NOMO-1 treated with DMSO at 0.1 percent for 48 hours (cell line): ENCODE results near the gene KCNT1.

ENCODE experiments used
- DNase-seq: peaks from one replicate; lab custom pipeline; 2025; ENCODE audit not compliant: unreplicated experiment; lab: John Stamatoyannopoulos, UW

Gene KCNT1

DNA sequence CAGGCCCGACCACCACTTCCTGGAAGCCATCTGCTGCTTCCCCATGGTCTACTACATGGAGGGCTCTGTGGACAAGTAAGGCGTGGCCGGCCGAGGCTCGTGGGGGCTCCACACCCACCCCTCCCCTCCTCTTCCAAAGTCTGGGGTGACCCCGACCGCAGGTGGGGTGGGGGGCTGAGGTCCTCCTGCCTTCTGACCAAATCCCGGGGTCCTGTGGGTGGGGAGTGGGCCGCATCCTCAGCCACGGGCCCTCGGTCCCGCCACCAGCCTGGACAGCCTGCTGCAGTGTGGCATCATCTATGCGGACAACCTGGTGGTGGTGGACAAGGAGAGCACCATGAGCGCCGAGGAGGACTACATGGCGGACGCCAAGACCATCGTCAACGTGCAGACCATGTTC, 76.4 kb downstream of the KCNT1 start:
- DNase-seq: no peak

DNA sequence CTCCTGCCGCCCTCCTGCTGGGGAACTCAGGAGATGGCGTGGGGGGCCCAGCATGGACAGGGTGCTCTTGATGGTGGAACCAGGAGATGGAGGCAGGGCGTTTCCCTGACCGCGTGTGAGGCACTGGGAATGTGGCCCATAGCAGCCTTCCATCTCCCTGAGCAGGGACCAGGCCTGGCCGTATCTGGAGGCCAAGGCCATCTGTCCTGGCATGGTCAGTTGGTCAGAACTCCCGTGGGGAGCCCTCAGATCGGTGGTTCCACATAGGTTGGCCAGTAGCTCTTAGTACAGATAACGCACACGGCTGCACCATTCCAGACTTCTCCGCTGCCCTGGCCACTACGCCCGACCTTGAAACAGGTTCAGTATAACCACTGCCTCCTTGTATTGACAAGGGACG, 77.6 kb downstream of the KCNT1 start:
- DNase-seq: no peak

DNA sequence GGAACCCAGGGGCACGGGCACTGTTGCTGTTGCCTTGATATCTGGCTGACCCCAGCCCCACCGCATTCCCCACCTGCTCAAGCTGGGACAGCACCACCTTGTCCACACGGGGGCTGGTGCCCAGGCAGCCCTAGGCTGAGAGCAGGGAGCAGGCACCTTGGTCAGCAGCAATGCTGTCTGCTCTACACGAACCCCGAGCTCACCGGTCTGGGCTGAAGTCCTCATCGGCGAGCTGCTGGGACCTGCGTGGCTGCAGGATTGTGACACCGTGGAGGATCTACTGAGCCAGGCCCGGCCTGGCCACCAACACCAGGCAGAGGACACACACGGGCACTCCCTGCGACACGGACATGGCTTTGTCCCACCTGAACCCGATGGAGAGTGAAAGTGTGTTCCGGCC, 78.1 kb downstream of the KCNT1 start:
- DNase-seq: no peak

DNA sequence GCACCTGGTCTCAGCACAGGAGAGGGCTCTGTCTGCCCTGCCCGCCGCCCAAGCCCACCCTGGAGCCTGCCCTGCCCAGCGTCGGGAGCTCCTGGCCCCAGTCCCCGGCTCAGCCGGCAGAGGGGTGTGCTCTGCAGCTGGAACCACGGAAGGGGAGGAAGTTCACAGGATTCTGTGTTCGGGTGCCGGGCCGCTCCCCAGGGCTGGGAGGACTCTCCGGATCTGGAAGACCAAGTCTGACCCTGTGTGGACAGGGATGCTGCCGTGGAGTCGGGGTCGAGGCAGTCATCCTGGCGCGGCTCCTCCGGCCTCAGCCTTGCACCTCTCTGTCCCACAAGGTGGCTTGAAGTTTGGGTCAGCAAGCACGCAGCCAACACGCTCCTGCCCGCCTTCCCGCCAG, 78.6 kb downstream of the KCNT1 start:
- DNase-seq: no peak

DNA sequence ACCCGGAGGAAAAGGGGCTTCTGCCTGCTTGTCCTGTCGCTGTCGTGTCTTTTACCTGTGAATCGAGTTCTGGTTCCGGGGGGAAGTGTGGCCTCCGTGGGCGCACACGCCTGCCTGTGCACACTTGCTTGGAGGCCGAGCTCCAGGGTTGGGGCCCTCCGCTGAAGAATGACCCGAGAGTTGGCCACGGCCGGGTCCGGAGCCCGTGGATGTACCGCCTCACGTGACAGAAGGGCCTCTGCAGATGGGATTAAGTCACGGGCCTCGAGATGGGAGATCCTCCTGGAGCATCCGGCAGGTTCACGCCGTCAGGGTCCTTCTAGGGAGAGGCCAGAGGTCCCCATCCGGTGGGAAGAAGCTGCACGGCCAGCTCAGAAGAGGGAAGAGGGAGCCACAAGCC, 81.0 kb downstream of the KCNT1 start:
- no peak for DNase-seq

DNA sequence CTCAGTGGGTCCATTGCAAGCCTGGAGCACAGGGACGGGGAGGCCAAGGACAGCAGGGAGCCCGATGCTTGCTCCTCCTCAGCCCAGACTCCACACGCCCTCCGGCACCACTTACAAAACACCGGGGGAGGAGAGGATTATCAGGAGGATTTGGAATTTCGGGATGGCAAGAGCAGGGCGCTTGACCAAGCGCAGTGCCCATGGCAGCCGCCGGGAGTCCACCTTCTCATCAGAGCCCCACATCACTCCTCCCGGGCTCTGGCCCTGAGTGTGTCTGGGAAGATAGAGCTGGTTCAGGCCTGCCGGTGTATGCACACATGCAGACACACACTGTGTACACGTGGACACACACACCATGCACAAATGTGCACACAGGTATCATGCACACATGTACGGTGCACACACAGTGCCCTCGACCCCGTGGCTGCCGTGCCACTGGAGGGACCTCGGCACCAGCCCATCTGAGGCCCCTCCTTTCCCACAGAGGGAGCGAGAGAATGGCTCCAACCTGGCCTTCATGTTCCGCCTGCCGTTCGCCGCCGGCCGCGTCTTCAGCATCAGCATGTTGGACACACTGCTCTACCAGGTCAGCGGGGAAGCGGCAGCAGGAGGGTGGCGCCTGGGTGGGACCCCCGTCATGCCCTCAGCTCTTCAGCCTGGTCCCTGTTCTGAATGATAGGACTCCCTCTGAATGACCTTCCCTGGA, 81.7 kb downstream of the KCNT1 start:
- no peak for DNase-seq

DNA sequence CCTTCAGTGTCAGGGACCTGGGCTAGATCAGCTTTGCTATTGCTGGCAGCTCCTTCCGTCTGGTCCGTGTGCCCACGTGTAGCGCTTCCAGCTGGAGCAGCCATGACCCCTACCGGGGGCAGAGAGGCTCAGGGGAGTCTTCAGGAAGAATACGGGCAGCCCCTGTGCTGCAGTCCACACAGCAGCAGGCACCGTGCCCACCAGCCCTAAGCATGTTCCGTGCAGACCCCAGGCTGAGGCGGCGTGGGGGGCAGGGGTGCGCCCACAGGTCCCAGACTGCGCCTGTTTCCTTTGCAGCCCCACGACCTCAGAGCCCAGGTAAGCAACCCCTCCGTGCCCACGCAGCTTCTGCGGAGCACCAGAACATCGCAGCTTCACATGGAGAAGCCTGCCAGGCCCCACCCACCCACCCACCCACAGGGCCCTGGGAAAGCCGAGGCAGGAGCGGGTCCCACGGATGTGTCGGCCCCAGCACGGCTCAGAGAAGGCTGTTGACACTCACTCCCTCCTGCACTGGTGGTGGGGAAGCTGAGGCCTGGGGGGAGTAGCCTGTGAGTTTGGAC, 83.1 kb downstream of the KCNT1 start:
- no peak for DNase-seq

DNA sequence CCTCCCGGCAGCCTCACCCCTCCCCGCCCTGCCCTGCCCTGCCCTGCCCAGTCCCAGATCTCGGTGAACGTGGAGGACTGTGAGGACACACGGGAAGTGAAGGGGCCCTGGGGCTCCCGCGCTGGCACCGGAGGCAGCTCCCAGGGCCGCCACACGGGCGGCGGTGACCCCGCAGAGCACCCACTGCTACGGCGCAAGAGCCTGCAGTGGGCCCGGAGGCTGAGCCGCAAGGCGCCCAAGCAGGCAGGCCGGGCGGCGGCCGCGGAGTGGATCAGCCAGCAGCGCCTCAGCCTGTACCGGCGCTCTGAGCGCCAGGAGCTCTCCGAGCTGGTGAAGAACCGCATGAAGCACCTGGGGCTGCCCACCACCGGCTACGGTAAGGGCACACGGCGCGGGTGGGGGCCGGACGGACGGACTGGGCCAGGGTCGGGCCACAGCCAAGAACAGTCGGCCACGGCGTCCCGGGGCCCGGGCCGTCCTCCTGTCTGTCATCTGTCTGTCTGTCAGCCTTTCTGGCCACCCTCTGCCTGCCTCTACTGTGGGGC, 84.2 kb downstream of the KCNT1 start:
- DNase-seq: no peak

DNA sequence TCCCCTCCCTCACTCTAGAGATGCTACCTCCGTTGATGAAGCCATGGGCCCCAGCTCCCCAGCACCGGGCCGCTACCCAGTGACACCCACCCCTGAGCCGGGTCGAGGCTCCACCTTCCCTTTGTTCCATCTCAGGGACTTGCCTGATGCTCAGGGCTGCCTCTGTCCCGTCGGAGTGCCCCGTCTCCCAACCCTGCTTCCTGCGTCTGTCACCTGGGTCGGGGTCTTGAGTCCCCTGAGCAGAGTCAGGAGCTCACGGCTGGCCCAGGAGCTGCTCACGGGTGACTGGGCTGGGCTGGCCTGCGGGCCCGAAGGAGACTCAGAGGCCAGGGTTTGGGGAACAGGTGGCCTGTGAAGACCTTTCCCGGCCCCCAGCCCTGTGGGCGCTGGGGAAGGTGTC, 85.3 kb downstream of the KCNT1 start:
- DNase-seq: no peak

DNA sequence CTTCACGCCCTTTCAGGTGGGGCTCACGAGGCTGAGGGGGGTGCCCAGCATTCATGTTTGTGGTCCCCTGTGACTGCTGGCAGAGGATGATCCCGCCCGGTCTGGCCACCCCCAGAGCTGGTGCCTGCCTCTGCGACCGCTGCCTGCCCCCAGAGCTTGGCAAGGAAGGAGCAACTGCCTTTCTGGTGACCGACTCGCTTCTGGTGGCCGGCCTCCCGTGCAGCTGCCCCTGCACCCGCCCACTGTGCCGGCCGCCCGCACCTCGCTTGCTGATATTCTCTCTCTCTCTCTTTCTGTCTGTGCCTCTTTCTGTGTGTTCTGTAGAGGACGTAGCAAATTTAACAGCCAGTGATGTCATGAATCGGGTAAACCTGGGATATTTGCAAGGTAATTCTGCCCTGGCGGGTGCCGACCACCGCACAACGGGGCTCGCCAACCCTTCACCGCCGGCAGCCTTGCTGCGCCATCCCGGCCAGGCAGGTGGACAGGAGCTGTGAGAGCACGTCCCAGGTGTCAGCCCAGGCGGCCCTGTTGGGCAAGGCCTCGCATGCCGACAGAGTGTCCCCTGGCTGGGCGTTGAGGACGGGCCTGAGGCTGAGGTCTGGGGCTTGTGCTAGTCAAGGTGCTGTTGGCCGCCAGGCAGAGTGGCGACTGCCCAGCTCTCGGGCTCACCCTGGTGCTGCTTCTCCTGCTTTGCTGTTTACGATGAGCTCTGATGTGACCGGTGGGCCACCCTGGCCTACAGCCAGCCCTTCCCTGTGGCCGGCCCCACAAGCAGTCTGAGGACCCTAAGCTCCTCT, 86.0 kb downstream of the KCNT1 start:
- DNase-seq: no peak

DNA sequence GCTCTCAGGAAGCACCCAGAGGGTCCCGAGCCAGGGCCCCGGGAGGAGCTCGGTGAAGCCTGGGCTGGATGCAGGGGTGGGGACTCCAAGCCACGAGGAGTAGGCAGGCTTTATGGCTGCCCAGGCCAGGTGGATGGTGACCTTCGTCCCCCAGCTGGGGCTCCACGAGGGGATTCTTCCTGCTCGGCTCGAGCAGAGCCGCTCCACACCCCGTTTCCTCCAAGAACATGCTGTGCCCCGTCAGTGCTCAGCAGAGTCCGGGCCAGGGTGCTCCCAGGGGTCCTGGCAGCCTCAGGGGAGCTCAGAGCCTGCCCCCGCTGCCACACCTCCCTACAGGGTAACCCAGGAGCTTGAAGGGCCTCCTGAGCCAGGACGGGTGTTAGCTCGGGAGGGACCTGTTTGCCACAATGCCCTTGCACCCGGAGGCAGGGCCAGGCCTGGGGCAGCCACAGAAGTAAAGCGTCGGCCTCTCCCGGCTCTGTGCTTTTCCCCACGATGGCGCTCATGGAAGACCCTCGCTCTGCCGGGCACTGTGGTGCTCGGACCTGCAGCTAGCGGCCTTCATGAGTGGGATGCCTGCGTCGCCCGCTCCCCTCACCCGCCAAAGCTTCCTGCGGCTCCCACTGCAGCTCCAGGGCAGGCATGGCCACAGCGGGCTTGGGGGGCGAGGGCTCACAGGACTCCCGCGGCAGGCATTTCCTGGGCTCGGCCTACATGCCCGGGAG, 86.8 kb downstream of the KCNT1 start:
- DNase-seq: no peak

DNA sequence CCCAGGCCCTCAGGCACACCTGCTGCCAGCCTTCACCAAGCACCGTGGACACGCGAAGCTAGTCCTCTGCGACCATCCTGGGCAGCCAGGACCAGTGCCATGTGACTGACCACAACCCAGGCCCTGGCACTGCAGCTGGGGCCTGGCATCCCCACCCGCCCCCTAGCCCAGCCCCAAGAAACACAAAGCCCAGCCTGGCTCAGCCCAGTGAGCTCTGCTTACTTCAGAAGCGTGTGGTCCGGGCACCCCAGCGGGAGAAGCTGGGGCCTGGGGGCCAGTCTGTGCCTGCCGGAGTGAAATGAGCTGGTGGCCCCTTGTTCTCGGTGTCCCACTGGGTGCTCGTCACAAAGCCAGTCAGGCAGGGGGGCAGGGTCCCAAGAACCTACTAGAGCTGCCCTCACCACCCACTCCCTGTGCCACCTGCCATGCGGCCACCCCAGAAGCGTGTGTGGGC, 87.9 kb downstream of the KCNT1 start:
- no peak for DNase-seq

DNA sequence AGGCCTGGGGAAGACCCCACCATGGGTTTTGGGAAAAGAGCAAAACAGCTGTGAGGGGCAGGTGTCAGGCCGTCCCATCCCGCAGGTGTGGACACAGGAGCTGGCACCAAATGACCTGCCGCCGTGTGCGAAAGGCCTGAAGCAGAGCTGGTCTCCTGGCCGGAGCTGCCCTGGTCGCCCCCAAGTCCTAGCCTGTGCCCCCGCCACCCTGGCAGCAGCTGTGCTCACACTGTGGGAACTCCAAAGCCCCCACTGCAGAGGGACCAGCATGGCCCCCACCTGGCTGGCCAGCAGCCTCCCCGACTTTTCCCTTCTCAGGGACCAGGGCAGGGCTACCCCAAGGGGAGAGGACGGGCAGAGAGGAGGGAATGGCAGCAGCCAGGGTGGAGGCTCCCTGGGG, 88.4 kb downstream of the KCNT1 start:
- no peak for DNase-seq

DNA sequence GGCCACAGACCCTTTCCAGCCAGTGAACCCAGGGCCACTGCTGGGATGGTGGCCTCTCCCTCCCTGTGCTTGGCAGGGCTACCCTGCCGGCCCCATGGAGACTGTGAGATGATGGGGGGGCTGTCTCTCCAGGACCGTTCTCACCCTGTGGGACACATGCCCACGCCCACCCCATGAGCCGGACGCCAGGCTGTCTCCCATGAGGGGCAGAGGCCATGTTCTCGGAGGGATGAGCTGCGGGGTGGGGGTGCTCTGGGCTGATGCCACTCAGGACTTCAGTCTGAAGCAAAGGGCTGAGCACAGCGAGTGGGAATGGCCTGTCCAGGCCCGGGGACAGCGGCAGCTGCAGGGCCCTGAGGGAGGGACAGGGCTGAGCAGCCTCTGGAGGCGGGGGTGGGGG, 88.9 kb downstream of the KCNT1 start:
- no peak for DNase-seq

DNA sequence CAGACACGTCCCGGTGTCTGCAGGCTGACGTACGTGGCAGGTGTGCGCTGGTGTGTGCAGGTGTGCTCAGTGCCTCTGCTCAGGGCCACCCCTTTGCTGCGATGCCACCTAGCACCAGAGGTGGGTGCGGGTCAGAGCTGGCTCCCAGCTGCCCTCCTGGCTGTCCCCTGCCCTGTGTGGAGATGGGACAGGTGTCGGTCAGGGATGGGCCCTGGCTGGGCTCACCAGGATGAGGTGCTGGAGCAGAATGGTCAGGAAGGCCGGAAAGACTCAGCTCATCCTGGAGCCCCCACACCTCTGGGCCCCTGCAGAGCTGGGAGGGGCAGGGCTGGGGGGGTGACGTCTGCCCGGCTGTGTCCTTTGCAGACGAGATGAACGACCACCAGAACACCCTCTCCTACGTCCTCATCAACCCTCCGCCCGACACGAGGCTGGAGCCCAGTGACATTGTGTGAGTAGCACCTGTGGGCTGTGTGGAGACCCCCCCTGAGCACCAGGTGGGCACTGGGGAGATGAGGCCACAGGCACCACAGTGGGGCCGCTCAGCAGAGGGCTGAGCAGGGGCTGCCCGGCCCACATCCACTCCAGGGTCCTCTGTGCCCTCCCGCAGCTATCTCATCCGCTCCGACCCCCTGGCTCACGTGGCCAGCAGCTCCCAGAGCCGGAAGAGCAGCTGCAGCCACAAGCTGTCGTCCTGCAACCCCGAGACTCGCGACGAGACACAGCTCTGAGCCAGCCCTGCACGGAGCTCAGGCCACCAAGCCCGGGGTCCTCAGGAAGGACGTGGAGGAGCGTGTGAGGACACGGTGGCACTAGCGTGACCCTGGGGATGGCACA, 89.7 kb downstream of the KCNT1 start:
- no peak for DNase-seq

DNA sequence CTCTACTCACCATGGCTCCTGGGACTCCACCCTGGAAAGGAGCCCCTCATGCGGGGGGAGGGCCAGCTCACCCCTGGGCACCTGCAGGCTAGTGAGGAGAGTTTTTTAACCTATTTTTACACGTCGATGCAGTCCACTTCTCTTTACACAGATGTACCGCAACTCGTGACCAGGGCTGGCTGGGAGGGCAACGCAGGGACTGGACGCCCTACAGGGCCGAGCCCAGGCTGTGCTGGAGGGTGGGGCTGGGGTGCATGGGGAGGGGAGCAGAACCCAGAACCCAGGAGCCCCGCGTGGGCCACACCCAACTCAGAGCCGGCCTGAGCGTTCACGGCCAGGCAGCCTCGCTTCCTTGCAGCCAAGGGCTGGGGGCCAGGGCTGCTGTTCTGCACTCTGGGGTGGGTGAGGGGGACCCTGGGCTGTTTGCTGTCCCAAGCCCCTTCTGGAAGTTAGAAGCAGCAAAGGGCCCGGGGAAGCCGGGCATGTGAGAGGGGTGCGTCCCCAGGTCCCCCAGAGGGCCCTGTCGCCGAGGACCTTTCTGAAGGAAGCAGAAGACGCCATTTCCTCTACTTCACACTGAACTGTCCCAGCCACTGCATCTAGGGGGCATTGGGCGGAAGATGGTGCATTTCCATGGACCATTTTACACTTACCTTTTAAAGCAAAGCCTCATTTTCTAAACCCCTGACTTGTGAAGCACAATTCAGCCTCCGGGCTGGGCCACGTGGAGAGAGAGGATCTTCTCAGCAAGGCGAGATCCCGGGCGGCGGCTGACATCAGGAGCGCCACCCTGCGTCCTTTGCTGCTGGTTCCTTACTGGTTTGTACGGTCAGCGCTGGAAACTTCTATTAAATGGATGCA, 90.5 kb downstream of the KCNT1 start:
- DNase-seq: no peak

DNA sequence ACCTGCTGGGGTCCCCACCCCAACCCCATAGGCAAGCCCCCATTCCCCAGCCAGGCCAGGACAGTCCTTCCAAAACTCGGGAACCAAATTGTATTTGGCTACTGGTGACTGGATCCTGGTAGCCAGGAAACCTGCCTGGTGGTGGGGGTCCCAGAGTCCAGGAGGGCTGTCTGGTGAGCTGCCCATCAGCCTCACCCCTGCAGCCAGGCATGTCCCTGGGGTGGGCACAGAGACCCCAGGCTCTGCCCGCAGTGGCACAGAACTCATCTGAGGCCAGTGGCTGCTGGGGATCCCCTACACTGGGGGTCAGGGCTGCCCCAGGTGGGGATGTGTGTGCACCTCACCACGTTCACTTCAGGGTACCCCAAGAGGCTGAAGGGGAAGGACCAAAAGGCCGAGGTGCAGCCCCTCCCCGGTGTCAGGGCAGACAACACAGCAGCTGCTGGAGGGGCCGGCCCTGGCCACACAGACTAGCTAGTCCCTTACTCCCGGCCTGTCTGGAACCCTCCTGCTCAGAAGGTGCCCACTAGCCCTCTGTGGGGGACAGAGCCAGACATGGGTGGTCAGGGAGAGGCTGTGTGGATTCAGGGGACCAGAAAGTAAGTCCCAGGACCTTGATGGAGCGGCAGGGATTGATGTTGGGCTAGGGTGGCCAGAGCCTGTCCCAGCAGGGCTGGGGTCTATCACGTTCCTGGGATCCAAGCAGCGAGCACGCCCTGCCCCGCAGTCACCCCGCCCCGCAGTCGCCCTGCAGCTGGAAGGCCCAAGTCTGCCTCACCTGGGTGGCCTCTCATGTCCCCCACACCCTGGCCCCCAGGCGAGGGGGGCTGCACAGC, 91.5 kb downstream of the KCNT1 start:
- no peak for DNase-seq

DNA sequence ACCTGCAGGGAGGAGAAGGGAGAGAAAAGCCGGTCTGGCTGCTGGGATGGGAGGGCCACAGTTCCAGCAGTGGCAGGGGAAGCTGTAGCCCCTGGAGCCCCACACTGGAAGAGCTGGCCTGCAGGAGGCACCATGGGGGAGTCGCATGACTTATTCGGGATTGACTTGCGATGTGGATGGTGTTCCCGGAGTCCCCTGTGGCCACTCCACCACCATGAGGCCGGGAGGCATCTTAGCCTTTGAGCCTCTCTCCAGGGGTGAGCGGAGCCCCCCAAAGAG, 92.0 kb downstream of the KCNT1 start:
- no peak for DNase-seq

DNA sequence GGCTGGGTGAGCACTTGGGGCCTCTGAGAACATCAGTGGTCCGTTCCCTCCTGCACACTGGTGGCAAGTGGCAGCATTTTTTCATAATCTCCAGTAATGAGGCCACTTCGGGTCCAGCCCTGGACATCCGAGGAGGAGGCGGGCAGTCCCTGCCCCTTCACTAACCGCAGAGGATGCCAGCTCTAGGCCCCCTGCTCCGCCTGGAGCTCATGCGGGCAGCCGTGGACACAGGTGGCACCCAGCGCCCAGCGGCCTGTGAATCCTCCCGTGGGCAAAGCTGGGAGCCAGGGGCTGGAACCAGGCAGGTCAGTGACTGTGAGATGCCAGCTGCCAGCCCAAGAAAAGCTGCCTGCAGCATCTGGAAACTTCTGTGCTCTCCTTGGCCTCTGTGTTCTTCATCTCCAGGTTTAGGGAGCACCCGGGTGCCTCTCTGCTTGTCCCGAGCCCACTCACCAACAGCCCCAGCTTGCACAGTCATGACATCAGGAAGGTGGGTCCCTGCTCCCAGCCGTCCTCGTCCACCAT, 92.4 kb downstream of the KCNT1 start:
- no peak for DNase-seq
